WERI-Rb-1 (cell line): ENCODE measurements around the gene LPCAT3.

Source experiments
- DNase-seq: peaks from one replicate; pipeline ENCODE4 v3.0.0-alpha.2; 2020
- H3K27ac ChIP-seq: fragments of 250-450 bp; sonication (Bioruptor Pico); 2 replicates; pipeline ENCODE4 v1.5.1; 2020; ENCODE audit warnings: mild to moderate bottlenecking, moderate library complexity
- H3K27me3 ChIP-seq: fragments of 250-450 bp; sonication (Bioruptor Pico); 2 replicates; pipeline ENCODE4 v1.5.1; 2021; ENCODE audit warnings: mild to moderate bottlenecking, low read depth, moderate library complexity; ENCODE audit not compliant: insufficient read depth, severe bottlenecking
- H3K36me3 ChIP-seq: fragments of 250-450 bp; sonication (Bioruptor Pico); 2 replicates; pipeline ENCODE4 v1.5.1; 2020; ENCODE audit warnings: mild to moderate bottlenecking, moderate library complexity
- H3K4me3 ChIP-seq: 2 replicates; pipeline ENCODE4 v1.5.1; 2011; ENCODE audit warnings: low read depth, mild to moderate bottlenecking, control low read depth, low read length
- H3K9me3 ChIP-seq: fragments of 250-450 bp; sonication (Bioruptor Pico); 2 replicates; pipeline ENCODE4 v1.5.1; 2021; ENCODE audit warnings: mild to moderate bottlenecking, moderate library complexity; ENCODE audit not compliant: severe bottlenecking
- TF ChIP-seq, protein P1 (sequence below): IDR thresholded peaks from 2 replicates; pipeline ENCODE4 v1.5.1; 2011; ENCODE audit warnings: low read depth, mild to moderate bottlenecking, control low read depth, inconsistent platforms, low read length

Gene LPCAT3

DNA sequence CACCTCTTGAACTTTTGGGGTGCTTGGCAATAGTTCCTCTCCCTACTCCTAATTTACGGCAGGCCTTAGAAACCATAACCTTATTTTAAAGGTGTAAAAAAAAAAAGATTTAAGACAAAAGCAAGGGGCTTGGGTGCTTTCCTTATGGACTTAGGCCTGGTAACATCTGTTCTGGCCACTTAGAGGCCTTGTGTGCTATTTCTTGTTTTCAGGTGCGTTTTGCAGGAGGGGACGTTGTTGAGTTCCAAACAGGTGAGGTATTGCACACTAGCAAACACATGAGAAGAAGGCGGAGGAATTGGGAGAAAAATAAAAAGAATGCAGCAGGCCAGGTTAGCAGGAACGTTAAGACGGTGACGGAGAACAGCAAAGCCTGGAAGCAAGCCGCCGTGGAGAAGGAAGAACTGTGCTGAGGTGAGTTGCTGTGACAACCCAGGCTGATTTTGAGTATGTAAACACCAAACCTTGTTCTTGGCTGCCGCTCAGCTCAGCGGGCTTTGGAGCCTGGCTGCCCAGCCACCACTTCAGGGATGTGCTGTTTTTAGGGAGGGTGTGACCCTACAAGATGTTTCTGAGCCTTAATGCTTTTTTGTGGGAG is 30.2 kb downstream of the LPCAT3 start:
- DNase-seq, result no peak
- Histone ChIP-seq H3K27ac (no peak overlapping the region), H3K27me3 (no peaks in the 10 kb centered on the region), H3K4me3 (no peak overlapping the region), H3K9me3 (no peaks in the 10 kb centered on the region), H3K36me3 (peaks cover 6% of the 10 kb centered on the region; the same call in 1 of the 2 replicates)
- TF ChIP-seq, protein P1, sequence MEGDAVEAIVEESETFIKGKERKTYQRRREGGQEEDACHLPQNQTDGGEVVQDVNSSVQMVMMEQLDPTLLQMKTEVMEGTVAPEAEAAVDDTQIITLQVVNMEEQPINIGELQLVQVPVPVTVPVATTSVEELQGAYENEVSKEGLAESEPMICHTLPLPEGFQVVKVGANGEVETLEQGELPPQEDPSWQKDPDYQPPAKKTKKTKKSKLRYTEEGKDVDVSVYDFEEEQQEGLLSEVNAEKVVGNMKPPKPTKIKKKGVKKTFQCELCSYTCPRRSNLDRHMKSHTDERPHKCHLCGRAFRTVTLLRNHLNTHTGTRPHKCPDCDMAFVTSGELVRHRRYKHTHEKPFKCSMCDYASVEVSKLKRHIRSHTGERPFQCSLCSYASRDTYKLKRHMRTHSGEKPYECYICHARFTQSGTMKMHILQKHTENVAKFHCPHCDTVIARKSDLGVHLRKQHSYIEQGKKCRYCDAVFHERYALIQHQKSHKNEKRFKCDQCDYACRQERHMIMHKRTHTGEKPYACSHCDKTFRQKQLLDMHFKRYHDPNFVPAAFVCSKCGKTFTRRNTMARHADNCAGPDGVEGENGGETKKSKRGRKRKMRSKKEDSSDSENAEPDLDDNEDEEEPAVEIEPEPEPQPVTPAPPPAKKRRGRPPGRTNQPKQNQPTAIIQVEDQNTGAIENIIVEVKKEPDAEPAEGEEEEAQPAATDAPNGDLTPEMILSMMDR, result no peak

DNA sequence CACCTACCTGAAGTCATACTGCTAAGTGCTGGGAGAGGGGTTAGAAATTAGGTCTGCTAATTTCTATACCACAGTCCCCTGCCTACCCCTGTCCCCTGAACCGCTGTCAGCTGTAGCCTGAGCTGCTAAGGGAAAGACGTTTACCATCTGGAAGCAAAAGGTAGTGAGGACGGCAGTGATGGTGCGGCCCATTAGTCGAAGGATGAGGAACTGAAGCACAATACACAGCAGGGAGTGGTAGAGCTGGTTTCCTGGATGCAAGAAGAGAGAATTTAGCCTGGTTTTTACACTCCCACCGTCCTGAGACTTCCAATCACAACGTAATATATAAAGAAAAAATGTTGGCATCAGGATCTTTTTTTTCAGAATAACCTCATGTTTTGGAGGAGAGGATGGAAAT is 35.7 kb downstream of the LPCAT3 start:
- Histone ChIP-seq H3K4me3 (no peak overlapping the region), H3K9me3 (no peaks in the 10 kb centered on the region), H3K36me3 (peaks cover 27% of the 10 kb centered on the region), H3K27ac (no peak overlapping the region), H3K27me3 (no peaks in the 10 kb centered on the region)
- DNase-seq, result no peak
- TF ChIP-seq, protein P1, result no peak

DNA sequence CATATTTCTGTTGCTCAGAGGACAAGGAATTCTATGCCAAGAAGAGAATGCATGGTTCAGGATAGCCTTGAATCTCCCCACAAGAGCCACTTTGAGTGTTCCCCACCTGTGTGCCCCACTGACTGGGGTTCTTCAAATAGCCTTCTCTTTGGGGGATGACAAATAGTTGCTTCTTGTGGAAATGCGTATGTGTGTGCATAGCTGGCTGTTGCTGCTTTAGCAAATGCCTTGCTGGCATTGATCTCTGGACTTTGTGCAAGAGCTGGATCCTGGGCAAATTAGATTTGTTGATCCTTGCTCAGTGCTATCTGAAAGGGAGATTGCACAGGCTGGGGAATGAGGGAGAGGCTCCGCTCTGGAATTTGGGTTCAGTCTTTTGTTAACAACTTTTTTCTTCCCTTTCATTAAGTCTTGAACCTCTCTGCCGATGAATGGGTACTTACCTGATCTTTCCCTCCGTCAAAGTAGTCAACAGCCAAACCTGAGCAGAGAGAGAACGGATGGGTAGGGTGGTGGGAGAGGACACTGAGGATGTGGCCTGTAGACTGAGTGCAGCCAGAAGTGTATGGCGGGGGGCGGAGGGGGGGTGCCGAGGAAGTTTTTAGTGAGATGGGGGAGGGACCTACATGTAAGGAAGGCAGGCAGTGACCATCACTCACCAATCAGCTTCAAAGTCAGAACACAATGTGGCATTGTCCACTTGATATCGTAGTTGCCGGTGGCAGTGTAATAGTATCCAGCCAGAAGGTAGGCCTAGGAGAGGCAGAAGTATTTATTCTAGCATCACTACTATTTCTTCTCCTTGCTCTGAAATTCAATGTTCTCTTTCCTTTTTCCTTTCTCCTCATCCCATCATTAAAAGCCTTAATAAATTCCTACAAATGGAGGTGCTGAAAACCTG is 36.9 kb downstream of the LPCAT3 start:
- H3K36me3 ChIP-seq, result peaks cover 38% of the 10 kb centered on the region
- no peak overlapping the region for H3K27ac ChIP-seq

DNA sequence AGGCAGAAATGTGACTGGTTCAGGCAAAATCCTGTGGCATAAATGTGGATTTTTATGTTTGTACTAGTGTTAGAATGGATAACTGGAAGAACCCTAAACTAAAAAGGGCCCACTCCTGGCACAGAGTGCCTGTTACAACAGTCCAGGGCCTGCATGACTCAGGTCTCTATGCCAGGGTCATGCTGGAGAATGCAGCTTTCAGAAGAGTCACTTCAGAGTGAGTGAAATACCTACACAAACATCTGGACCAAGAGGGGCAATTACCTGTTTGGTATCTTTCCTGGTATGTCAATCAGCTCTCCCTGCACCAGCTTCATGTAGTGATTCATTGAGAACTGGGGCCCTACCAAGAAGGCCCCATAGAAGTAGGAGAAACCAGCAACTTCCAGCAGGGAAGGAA is 37.5 kb downstream of the LPCAT3 start:
- TF ChIP-seq, protein P1, result no peak
- Histone ChIP-seq H3K27ac (no peak overlapping the region), H3K27me3 (no peaks in the 10 kb centered on the region), H3K4me3 (no peak overlapping the region), H3K9me3 (no peaks in the 10 kb centered on the region), H3K36me3 (peaks cover 45% of the 10 kb centered on the region)
- no peak for DNase-seq

More for the DNA sequence above, 36.9 kb downstream of the LPCAT3 start:
- Histone ChIP-seq H3K9me3 (no peaks in the 10 kb centered on the region), H3K27me3 (no peaks in the 10 kb centered on the region), H3K4me3 (no peak overlapping the region)
- TF ChIP-seq, protein P1, result no peak
- DNase-seq, result no peak

DNA sequence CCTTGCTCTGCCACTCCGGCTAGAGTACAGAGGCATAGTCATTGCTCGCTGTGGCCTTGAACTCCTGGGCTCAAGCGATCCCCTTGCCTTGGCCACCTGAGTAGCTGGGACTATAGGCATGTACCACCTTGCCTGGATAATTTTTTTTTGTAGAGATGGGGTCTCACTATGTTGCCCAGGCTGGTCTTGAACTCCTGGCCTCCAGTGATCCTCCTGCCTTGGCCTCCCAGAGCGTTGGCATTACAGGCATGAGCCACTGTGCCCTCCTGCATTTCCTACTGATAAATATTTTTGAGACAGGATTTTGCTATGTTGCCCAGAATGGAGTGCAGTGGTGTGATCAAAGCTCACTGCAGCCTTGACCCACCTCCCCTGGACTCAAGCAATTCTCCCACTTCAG is 38.2 kb downstream of the LPCAT3 start:
- no peaks in the 10 kb centered on the region for H3K9me3 ChIP-seq
- TF ChIP-seq, protein P1, result no peak
- H3K27me3 ChIP-seq, result no peaks in the 10 kb centered on the region
- no peak overlapping the region for H3K27ac ChIP-seq
- no peak overlapping the region for H3K4me3 ChIP-seq
- H3K36me3 ChIP-seq, result peaks cover 52% of the 10 kb centered on the region
- no peak for DNase-seq
